Stimulated activated CD8-positive, alpha-beta memory T cell treated with anti-CD3 and anti-CD28 coated beads, Interleukin-7, amount 100 ng/mL, for 1 hour (primary cell): Measurements from ENCODE around the gene BLMH.
"Not testable (repeated sequence)": the region's sequence is repeated elsewhere in the genome, so short reads cannot be mapped to it uniquely, and the experiment has no call there.

Experiments used
- DNase-seq, 2 donors: peaks; one replicate each; pipeline ENCODE4 v3.0.0-alpha.2; 2020; ENCODE audit warnings: low read depth in 2 of 2

Gene BLMH

GRCh38 chr17:30248786-30249185, 43.0 kb downstream of the BLMH start:
- no peak for DNase-seq

GRCh38 chr17:30246460-30246859, 45.3 kb downstream of the BLMH start:
- no peak for DNase-seq

GRCh38 chr17:30244853-30245385, 46.8 kb downstream of the BLMH start:
- no peak for DNase-seq

- DNase-seq = no peak
Measured at GRCh38 chr17:30243568-30243967, 48.2 kb downstream of the BLMH start.

GRCh38 chr17:30243002-30243401, 48.7 kb downstream of the BLMH start:
- DNase-seq = no peak

- DNase-seq = no peak
Measured at GRCh38 chr17:30241051-30241450, 50.7 kb downstream of the BLMH start.

GRCh38 chr17:30240177-30240576, 51.6 kb downstream of the BLMH start:
- no peak for DNase-seq

- DNase-seq = no peak
Measured at GRCh38 chr17:30239089-30239462, 52.7 kb downstream of the BLMH start.

GRCh38 chr17:30238387-30239088, 53.2 kb downstream of the BLMH start:
- no peak for DNase-seq

GRCh38 chr17:30238003-30238344, 53.8 kb downstream of the BLMH start:
- DNase-seq = no peak

GRCh38 chr17:30237296-30238002, 54.3 kb downstream of the BLMH start:
- no peak for DNase-seq

- no peak for DNase-seq
Measured at GRCh38 chr17:30236766-30237165, 55.0 kb downstream of the BLMH start.

- no peak for DNase-seq
Measured at GRCh38 chr17:30236297-30236624, 55.5 kb downstream of the BLMH start.

- DNase-seq = no peak
Measured at GRCh38 chr17:30235386-30236296, 56.1 kb downstream of the BLMH start, which contains the start of gene SLC6A4. Gene SLC6A4 (minus strand): TSS chr17:30235697. CDS start chr17:30221958, 13,739 bp downstream.

- no peak for DNase-seq
Measured at GRCh38 chr17:30234964-30235363, 56.8 kb downstream of the BLMH start.

- DNase-seq = no peak
Measured at GRCh38 chr17:30234296-30234695, 57.4 kb downstream of the BLMH start.

GRCh38 chr17:30232824-30233427, 58.8 kb downstream of the BLMH start:
- DNase-seq = no peak

- no peak for DNase-seq
Measured at GRCh38 chr17:30232015-30232823, 59.5 kb downstream of the BLMH start.

GRCh38 chr17:30230596-30231125, 61.1 kb downstream of the BLMH start:
- DNase-seq = no peak

- not testable (repeated sequence) for DNase-seq
Measured at GRCh38 chr17:30230009-30230408, 61.7 kb downstream of the BLMH start.

- no peak for DNase-seq
Measured at GRCh38 chr17:30229012-30229411, 62.7 kb downstream of the BLMH start.
